HG02938 (cell line): Measurements from ENCODE around the gene RAB3D.
"Not testable (repeated sequence)": the region's sequence is repeated elsewhere in the genome, so short reads cannot be mapped to it uniquely, and the experiment has no call there.

Source experiments
- ATAC-seq: cut with Tn5 transposase; IDR thresholded peaks from one replicate; pipeline ENCODE4 v1.9.1; 2021; ENCODE audit warnings: mild to moderate bottlenecking, moderate library complexity; ENCODE audit not compliant: unreplicated experiment

The RAB3D gene

GRCh38 chr19:11339254-11340098 lies at the start of gene RAB3D:
Gene RAB3D (minus strand): TSS chr19:11339657. CDS start chr19:11337399, 2,258 bp downstream.
- no peak for ATAC-seq

- no peak for ATAC-seq
These were observed 47.9 kb upstream of the RAB3D start for GRCh38 chr19:11387162-11388034.

- ATAC-seq = no peak
These were observed 45.3 kb upstream of the RAB3D start for GRCh38 chr19:11384778-11385129.

GRCh38 chr19:11383706-11384048 lies 44.2 kb upstream of the RAB3D start:
- no peak for ATAC-seq

GRCh38 chr19:11382898-11383705 lies 43.6 kb upstream of the RAB3D start:
- ATAC-seq = no peak

GRCh38 chr19:11380653-11381537 lies 41.4 kb upstream of the RAB3D start:
- peak; percentile 84 for ATAC-seq

GRCh38 chr19:11379857-11380350 lies 40.4 kb upstream of the RAB3D start:
- ATAC-seq = no peak

- ATAC-seq = not testable (repeated sequence)
These were observed 39.9 kb upstream of the RAB3D start for GRCh38 chr19:11379269-11379845.

- no peak for ATAC-seq
These were observed 39.1 kb upstream of the RAB3D start for GRCh38 chr19:11378319-11379189.

GRCh38 chr19:11377756-11378155 lies 38.3 kb upstream of the RAB3D start:
- ATAC-seq = no peak

- ATAC-seq = no peak
These were observed 37.8 kb upstream of the RAB3D start for GRCh38 chr19:11377237-11377636.

- peak; percentile 24 for ATAC-seq
These were observed 35.9 kb upstream of the RAB3D start for GRCh38 chr19:11375143-11375948.

- ATAC-seq = peak; percentile 88
These were observed 35.1 kb upstream of the RAB3D start, which contains the start of gene SWSAP1 for GRCh38 chr19:11374433-11375142. Gene SWSAP1 (plus strand): TSS chr19:11374666. CDS start chr19:11374681, 15 bp downstream.

- ATAC-seq = no peak
These were observed 34.5 kb upstream of the RAB3D start for GRCh38 chr19:11373885-11374432.

- no peak for ATAC-seq
These were observed 33.9 kb upstream of the RAB3D start for GRCh38 chr19:11373166-11373884.

GRCh38 chr19:11370744-11371143 lies 31.3 kb upstream of the RAB3D start:
- no peak for ATAC-seq
